GM19328 (cell line): ENCODE results near the gene DKK1.

Source experiments
- ATAC-seq: cut with Tn5 transposase; IDR thresholded peaks from one replicate; pipeline ENCODE4 v1.9.1; 2021; ENCODE audit warnings: mild to moderate bottlenecking, moderate library complexity; ENCODE audit not compliant: unreplicated experiment

The DKK1 gene

GRCh38 chr10:52313933-52314821, at the start of gene DKK1:
TSS of gene DKK1 (plus strand) at chr10:52314281. CDS start at chr10:52314435, 154 bp downstream.
- ATAC-seq = no peak

- ATAC-seq = no peak
Observed at GRCh38 chr10:52265131-52265926, 48.8 kb upstream of the DKK1 start.

- no peak for ATAC-seq
Observed at GRCh38 chr10:52266858-52267257, 47.2 kb upstream of the DKK1 start.

- ATAC-seq = no peak
Observed at GRCh38 chr10:52268790-52269189, 45.3 kb upstream of the DKK1 start.

- no peak for ATAC-seq
Observed at GRCh38 chr10:52269233-52269632, 44.8 kb upstream of the DKK1 start.

GRCh38 chr10:52276163-52276562, 37.9 kb upstream of the DKK1 start:
- ATAC-seq = no peak

GRCh38 chr10:52276986-52277385, 37.1 kb upstream of the DKK1 start:
- no peak for ATAC-seq

- ATAC-seq = no peak
Observed at GRCh38 chr10:52279546-52279945, 34.5 kb upstream of the DKK1 start.

- ATAC-seq = no peak
Observed at GRCh38 chr10:52280051-52280450, 34.0 kb upstream of the DKK1 start.

- ATAC-seq = no peak
Observed at GRCh38 chr10:52283174-52283573, 30.9 kb upstream of the DKK1 start.

GRCh38 chr10:52284416-52285013, 29.6 kb upstream of the DKK1 start:
- peak; percentile 51 for ATAC-seq

GRCh38 chr10:52287866-52288265, 26.2 kb upstream of the DKK1 start:
- no peak for ATAC-seq

GRCh38 chr10:52297747-52298146, 16.3 kb upstream of the DKK1 start:
- ATAC-seq = no peak

- ATAC-seq = no peak
Observed at GRCh38 chr10:52300599-52301277, 13.3 kb upstream of the DKK1 start.

GRCh38 chr10:52308251-52309031, 5.6 kb upstream of the DKK1 start:
- peak; percentile 73 for ATAC-seq

GRCh38 chr10:52312942-52313255, 1.2 kb upstream of the DKK1 start:
- no peak for ATAC-seq

GRCh38 chr10:52313256-52313932, 687 bp upstream of the DKK1 start:
- ATAC-seq = no peak

GRCh38 chr10:52314822-52315552, 906 bp downstream of the DKK1 start:
- ATAC-seq = no peak

GRCh38 chr10:52316001-52316400, 1.9 kb downstream of the DKK1 start:
- ATAC-seq = no peak
